Ovary (tissue), 3 donors: ENCODE measurements around the gene SMC1B.

Experiments used
- EP300 ChIP-seq: sonication (generic); formaldehyde crosslinking; IDR thresholded peaks from one replicate; pipeline ENCODE4 v1.6.1; 2017; ENCODE audit warnings: antibody characterized with exemption
- TF ChIP-seq, protein P1 (sequence below), 3 donors: fragments of 450-650 bp in 2 of 3; fragments of 200-600 bp in 1 of 3; IDR thresholded peaks; one replicate each; pipeline versions ENCODE4 v1.5.1 to v1.8.0; 2016 to 2022; ENCODE audit warnings: antibody characterized with exemption in 3 of 3, mild to moderate bottlenecking in 1 of 3
- donor health status: DM: no; HTN: no; CAD: no.

DNA sequence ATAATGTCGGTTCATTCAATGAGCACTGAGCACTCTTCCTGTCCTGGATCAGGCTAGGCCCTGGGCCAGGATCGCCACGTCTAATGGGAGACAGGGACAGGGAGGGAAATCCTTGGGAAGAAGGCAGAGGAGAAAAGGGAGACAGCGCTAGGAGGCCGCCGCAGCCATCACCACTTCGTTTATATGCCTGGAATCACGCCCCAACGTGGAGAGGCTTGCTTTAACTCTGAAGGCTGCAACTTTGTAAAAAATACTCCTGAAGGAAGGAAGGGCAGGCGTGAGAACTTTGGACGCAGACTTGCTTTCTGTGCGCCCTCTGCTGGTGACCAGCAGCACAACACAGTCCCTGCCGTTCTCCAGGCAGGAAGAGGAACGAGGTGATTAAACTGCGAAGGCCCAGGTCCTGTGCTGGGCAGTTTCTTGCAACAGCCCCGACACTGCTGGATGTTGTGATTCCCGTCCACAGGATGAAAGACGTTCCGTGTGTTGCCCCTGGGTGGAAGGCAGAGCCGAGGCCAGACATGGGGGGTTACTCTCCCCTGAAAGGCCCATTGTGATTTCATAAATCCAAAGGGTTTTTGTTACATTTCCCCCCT lies 22.2 kb upstream of the SMC1B start:
- TF ChIP-seq, protein P1, sequence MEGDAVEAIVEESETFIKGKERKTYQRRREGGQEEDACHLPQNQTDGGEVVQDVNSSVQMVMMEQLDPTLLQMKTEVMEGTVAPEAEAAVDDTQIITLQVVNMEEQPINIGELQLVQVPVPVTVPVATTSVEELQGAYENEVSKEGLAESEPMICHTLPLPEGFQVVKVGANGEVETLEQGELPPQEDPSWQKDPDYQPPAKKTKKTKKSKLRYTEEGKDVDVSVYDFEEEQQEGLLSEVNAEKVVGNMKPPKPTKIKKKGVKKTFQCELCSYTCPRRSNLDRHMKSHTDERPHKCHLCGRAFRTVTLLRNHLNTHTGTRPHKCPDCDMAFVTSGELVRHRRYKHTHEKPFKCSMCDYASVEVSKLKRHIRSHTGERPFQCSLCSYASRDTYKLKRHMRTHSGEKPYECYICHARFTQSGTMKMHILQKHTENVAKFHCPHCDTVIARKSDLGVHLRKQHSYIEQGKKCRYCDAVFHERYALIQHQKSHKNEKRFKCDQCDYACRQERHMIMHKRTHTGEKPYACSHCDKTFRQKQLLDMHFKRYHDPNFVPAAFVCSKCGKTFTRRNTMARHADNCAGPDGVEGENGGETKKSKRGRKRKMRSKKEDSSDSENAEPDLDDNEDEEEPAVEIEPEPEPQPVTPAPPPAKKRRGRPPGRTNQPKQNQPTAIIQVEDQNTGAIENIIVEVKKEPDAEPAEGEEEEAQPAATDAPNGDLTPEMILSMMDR (IDR thresholded peaks at IDR 0.05) = peak; percentile 94 to 95 (median 94)
- TF ChIP-seq EP300 = no peak
